Body of pancreas (tissue), 4 donors: Measurements from ENCODE around the gene MTCH1.

Experiments used
- CTCF ChIP-seq, 7 experiments: fragments of 450-650 bp in 4 of 7; fragments of 200-600 bp in 3 of 7; sonication (generic) in 3 of 7; IDR thresholded peaks; one replicate each; pipeline ENCODE4 v1.5.1; 2016 to 2019; ENCODE audit warnings: antibody characterized with exemption in 7 of 7
- POLR2A ChIP-seq, 3 donors: fragments of 450-650 bp; IDR thresholded peaks; one replicate each; pipeline ENCODE4 v1.6.1; 2016; ENCODE audit warnings: antibody characterized with exemption in 3 of 3, mild to moderate bottlenecking in 2 of 3

- TF ChIP-seq POLR2A (IDR thresholded peaks at IDR 0.05) (no peak), CTCF (IDR thresholded peaks at IDR 0.05) (no peak)
These were observed 32.1 kb downstream of the MTCH1 start for GRCh38 chr6:36953931-36954261.
